GM18508 (cell line): ENCODE measurements around the gene TRIM39.

Experiments used
- ATAC-seq: cut with Tn5 transposase; IDR thresholded peaks from one replicate; pipeline ENCODE4 v1.9.1; 2021; ENCODE audit warnings: moderate number of reproducible peaks; ENCODE audit not compliant: insufficient read depth, unreplicated experiment

TRIM39 gene

DNA sequence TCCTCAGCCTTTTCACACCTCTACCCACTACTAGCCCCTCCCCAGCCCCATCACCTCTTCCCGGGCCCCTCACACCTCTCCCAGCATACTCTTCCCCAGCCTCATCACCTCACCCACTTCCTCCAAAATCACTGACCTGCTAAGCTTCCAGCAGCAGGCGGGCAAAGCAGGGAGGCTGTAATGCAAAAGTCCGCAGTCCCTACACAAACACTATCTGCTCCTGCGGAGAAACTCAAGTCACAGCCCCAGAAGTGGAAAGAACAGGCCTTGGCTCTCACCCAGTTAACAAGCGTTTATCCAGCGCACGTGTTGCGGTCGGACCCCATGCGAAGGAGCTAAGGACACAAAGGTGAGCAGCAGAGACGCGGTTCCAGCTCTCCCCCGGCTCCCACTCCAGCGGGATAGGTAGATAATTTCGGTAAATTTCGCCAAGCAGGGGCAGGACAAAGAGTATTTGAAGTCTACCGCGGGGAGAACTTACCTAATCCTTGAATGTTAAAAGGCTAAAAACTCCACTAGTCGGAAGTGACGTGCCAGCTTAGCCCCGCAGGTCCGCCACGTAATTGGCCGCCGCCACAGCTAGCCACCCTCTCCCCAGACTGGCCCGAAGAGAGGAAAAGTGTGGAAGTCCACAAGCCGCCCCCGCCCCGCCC is 728 bp upstream of the TRIM39 start:
- no peak for ATAC-seq

DNA sequence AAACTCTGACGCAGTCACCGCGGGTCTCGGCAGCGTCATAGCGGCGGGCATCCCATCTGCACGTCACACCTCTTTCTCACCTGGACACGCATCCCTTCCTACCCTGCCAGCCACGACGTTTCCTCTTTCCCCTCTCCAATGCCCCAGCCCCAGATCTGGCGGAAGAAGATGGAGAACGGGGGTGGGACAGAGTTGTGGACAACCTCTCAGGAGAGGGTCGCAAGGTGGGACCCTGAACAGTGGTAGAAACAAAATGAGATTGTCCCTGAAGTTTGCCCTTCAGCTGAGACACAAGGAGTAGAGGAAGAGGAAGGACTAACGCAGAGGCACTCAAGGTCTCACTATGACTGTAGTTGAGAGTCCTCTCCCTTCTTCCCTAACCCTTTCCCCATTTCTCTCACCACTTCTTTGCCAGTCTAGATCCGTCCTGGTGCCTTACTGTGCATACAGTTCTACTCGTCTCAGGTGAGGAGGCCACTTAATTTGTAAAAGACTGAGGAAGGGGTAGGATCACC is 562 bp downstream of the TRIM39 start:
- no peak for ATAC-seq

DNA sequence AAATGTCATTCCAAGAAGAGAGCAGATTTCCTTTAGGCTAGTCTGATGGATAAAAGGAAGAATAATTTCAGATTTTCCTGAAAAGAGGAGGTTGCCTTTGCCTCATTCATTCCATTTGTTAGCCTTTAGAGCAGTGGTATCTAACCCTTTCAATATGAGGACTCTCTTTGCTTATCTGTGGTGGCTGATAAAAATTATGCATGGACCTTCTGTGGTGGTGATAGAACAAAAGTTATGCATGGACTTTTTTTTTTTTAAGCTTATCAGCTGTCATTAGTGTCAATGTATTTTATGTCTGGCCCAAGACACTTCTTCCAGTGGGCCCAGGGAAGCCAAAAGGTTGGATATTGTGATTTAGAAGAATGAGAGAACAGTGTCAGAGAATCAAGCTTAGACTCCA is 1.7 kb downstream of the TRIM39 start:
- no peak for ATAC-seq

DNA sequence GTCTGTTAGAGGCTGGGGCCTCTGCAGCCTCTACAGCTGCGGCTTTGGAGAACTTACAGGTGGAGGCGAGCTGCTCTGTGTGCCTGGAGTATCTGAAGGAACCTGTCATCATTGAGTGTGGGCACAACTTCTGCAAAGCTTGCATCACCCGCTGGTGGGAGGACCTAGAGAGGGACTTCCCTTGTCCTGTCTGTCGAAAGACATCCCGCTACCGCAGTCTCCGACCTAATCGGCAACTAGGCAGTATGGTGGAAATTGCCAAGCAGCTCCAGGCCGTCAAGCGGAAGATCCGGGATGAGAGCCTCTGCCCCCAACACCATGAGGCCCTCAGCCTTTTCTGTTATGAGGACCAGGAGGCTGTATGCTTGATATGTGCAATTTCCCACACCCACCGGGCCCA is 2.6 kb downstream of the TRIM39 start:
- no peak for ATAC-seq

DNA sequence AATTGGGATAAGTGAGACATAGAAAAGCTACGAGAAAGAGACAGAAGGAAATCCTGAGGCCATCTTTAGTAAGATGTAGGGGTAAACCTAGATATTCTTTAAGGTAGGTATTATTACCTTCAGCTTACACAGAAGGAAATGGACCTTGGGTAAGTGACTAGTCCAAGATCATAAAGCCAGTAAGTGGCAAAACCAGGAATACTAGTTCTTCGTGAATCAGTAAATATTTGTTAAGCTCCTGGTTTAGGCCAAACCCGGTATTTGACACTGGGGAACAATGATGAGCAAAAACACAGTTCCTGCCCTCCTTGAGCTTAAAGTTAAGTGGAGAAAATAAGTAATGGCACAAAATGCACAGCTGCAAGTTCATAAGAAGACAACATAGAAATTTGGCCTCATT is 5.3 kb downstream of the TRIM39 start:
- ATAC-seq, result no peak

DNA sequence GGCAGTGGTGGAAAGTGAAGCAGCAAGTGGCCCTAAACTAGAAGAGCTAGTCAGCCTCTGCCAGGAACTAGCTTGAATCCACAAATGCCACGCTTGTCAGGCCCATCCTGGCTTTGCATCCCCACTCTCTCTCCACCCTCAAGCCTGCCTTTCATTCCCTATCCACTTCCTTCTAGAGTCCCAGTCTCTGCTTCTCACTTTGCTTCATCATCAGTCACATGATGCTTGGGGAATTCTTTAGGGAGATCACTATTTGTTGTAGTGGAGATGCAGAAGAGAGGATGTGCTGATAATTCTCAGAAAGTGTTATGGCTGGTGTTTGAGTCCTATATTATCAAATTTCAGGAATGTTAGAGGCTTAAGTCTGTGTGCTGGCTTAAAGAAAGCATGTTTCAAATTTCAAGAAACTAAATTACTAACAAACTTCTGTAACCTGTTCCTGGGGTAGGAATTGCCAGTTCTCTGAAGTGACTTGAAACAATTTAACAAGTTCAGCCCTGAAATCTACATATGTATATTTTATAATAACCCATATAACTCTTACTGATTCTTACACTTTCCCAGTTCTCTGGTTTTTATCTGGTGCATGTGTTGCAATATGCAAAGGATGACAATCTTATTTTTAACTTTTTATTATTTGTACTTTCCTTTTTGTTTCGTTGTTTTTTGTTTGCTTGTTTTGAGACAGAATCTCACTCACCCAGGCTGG is 7.5 kb downstream of the TRIM39 start:
- no peak for ATAC-seq

DNA sequence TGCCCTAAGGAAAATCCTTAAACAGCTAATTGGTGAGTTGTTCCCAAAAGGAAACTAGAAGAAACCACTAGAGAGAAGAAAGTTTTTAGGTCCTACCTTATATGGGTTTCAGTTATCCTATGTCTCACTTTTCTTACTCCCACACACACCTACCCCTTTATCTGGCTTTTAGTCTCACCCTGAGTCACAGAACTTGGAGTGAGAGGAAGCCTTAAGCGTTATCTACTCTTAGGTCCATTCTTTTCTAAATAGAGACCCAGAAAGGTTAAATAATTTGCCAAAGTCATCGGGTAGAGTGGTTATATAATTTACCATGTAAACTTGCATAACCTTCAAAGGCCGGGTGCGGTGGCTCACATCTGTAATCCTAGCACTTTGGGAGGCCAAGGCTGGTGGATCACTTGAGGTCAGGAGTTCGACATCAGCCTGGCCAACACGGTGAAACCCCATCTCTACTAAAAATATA is 13.9 kb downstream of the TRIM39 start:
- ATAC-seq, result no peak

DNA sequence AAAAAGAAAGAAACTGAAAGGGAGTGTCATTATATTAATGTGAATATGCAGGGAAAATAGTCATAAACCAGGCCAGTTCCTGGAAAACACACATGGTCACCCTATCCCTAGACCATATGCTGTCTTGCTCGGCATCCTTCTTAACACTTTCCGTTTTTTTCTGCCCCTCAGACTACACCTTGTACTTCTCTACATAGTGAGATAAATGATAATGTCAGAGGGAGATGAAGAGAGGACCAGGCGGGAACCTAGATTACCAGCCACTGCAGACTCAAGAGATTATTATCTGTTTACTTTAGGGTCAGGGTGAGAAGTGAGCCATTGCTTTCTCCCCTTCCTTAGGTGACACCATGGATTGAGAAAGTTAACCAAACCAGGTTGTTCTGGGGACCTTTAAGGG is 14.5 kb downstream of the TRIM39 start:
- no peak for ATAC-seq

DNA sequence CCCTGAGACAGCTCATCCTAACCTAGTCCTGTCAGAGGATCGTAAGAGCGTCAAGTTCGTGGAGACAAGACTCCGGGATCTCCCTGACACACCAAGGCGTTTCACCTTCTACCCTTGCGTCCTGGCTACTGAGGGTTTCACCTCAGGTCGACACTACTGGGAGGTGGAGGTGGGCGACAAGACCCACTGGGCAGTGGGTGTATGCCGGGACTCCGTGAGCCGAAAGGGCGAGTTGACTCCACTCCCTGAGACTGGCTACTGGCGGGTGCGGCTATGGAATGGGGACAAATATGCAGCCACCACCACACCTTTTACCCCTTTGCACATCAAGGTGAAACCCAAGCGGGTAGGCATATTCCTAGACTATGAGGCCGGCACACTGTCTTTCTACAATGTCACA is 15.0 kb downstream of the TRIM39 start:
- ATAC-seq, result no peak

DNA sequence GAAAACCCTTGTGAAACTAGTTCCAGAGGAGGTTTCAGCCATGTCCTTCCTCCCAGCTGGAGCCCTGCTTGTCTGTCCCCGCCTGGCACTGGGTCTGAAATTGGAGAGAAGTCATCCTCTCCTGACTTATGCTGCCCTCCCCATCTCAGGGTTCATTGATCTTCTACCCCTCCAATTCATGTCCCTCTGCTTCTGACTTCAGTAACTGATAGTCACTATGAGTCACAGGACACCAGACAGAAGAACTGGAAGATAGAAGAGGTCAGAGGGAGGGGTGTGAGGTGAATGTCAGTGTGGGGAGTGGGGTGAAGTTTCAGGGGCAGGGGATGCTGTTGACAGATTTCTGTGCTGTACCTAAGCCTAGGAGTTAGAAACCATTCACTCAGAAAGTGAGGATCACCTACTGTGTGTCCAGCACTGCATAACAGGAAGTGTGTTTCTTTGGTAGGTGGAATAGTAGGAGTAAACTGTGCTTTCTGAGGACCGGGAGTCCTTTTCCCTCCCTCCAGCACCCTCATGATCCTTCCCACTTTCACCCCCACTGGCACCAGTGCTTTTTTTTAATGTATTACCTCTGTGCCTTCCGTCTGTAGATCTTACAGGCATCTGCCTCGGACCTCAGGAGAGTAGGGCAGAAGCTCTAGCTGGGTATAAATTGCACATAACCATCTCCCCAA is 17.6 kb downstream of the TRIM39 start:
- no peak for ATAC-seq

DNA sequence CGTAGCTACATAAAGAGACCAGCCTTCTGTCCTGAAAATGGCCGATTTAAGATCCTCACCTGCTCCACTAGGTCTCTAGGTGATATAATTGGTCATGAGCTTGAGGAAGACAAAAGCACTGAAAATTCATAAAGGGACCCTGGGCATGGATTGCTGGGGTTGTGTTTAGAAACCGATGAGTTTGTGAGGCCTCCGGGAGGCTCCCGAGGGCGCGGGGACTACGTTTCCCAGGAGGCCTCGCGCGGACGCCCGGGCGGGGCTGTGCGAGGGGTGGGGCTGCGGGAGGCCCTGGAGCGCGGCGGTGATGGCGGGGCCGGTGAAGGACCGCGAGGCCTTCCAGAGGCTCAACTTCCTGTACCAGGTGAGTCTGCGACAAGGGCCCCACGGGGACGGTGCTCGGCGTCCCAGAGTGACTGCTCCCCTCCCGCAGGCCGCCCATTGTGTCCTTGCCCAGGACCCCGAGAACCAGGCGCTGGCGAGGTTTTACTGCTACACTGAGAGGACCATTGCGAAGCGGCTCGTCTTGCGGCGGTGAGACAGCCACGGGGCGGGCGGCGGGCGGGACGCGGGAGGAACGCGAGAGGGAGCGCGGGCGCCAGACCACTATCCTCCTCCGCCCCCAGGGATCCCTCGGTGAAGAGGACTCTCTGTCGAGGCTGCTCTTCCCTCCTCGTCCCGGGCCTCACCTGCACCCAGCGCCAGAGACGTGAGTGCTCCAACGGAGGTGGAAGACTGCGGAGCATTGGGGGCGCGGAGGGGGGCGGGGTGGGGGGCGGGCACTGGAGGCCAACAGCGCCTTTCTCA is 18.3 kb downstream of the TRIM39 start, which contains the start of gene RPP21:
Gene RPP21 (plus strand): TSS at position 289 of the 804 bp plus-strand sequence. CDS start 16 bp downstream, at position 305.
- no peak for ATAC-seq

DNA sequence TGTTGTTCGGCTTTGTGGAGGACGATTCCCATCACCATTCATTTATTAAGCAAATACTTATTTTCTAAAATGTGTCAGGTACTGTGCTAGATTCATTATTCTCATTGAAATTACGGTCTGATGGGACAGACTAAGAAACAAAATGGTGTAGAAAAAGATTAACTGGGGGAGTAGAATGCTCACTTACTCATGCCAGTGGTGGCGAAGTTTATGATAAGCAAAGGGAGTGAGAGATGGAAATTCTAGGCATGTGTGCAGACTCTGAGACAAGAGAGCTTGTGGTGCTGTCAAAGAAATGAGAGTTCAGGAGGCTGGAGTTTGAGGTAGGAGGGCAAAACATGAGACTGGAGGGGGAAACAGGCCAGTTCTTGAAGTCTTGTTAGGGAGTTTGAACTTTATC is 19.1 kb downstream of the TRIM39 start:
- no peak for ATAC-seq

DNA sequence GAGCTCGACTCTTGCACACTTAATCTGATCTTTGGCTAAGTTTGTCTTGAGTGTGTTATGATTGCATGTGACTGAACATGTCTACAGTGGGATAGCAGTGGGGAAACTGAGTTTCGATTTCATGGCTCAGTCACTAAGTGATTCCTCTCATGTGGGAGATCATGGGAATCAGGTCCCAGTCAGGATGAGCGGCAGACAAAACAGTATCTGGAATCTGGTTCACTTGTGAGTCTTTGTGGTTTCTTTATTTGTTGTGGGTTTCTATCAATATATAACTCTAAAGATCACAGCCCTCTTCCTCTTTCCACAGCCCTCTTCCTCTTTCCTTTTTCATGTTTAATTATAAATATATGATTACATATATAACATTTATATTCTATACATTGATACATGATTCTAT is 22.2 kb downstream of the TRIM39 start:
- no peak for ATAC-seq

DNA sequence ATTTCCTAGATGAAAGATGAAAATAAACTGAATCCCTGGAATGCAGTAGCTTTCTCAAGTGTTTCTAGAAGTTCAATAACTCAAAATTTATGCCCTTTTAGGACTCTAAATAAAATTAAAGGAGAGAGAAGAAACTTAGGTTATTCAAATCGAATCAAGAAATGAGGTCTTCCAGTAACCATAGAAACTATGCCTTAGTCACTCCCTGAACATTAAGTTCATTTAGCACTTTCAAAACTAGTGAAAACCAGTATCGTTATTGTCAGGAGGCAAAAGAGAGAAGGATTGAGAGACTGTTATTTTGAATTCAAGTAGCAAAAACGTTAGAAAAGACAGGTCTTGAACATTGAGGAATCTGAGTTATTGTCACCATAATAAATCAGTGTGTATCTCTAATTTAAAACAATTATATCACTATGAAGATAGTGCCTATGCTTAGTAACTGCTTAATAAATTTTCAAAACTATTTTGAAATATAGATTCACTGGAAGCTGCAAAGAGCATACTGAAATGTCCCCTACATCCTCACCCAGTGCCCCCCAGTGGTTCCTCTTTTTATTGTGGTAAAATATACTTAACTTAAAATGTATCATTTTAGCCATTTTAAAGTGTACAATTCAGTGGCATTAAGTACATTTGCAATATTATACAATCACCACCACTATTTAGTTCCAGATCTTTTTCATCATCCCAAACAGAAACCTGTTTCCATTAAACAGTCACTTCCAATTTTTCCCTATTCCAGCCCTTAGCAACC is 22.9 kb downstream of the TRIM39 start:
- ATAC-seq, result no peak

DNA sequence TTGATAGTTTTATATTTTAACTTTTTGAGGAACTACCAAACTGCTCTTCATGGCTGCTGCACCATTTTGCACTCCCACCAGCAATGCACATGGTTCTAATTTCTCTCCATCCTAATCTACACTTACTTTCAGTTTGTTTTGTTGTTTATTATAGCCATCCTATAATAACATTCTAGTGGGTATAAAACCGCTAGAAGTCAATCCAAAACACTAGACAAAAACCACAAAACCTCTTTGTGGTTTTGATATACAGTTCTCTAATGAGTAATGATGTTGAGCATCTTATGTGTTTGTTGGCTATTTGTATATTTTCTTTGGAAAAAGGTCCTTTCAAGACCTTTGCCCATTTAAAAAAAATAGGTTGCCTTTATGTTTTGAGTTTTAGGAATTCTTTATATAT is 23.8 kb downstream of the TRIM39 start:
- no peak for ATAC-seq

DNA sequence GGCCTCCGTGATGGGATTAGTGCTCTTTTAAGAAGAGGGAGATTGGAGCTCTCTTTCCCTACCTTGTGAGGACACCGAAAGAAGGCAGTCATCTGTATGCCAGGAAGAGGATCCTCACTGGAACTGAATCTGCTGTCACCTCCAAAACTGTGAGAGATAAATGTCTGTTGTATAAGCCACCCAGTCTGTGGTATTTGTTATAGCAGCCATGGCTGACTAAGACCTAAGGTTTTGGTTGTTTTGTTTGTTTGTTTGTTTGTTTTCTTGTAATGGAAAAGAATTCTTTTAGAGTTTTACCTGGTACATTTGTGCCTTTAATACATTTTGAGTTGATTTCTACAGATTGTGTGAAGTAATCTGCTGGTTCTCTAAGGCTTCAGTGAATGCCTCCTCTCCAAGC is 25.8 kb downstream of the TRIM39 start:
- ATAC-seq, result no peak

DNA sequence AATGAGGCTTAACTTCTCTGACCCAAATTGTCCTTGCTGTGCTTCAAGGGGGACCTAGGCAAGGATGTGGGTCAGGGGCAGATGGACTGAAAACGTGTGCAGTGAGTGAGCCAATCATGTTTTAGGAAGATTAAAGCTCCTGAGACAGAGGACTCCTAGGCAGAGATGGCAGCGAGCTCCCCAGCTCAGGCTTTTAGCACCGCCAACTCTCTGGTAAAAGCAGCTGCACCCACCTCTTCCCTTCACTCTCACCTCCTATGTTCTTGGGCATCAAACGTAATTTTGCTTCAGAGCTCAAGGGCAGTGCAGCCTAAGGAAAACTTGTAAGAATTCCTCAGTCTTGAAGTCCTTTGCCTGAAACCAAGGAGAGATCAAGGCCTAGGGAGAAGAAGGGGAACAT is 28.6 kb downstream of the TRIM39 start:
- ATAC-seq, result no peak

DNA sequence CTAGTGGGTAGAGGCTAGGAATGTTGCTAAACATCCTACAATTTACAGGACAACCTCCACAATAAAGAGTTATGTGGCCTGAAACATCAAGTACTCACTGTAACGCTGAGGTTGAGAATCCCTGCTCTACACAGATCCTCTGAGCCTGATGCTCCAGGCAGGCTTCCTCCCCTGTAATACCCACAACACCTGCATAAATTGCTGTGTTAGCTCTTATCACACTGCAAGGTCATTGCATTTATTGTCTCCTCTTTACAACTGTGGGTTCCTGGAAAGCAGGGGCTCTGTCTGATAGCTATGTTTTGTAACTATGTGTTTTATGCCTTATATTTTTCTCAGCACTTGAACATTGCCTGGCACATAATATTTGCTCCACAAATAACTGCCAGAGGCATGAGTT is 29.8 kb downstream of the TRIM39 start:
- no peak for ATAC-seq

DNA sequence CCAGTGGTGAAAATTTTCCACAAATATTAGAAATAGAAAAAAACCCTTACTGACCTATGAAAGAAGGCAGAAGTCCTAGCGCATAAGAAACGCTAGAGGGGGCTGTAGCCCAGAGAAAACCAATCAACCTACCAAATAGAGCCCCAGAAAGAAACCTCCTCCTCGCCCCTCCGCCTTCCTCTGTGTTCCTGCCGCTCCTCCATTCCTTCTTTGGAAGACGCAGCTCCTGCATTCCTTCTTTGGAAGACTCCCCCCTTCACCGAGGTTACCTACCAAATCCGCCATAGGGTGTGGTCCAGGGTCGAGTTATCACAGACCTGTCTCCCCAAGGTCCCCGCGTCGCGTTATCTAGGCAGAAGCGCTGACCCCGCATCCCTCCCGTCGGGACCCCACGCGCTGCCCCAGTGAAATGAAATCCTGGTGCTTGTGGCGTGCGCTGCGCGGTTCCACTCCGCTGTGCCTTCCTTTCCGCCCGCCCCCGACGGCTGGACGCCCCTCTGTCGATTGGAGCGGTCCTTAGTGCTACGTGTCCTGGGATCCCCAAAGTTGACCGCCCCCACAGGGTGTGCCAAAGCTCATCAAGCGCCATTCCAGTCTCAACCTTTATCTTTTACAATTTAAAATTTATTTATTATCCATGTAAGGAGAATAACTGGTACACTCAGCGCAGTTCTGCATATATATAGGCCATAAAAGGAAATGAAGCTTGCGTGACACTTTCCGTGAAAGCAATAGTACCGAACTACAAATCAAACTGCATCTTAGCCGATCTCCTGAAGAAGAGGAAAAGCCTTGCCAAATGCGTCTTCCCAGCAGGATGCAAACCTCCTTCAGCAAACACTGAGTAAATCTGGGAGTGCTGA is 31.2 kb downstream of the TRIM39 start:
- ATAC-seq, result no peak
